Measurements from ENCODE around the gene KLF6.

Gene KLF6

GRCh38 chr10:3766046-3766756 lies 18.8 kb downstream of the KLF6 start:
- no peak overlapping the region for H3K4me3 ChIP-seq (replicated peaks; ENCODE audit: low read depth, low read length)
- TF ChIP-seq CTCF (IDR thresholded peaks at IDR 0.05; ENCODE audit: low read length, missing control alignments), result no peak

GRCh38 chr10:3765146-3765545 lies 19.9 kb downstream of the KLF6 start:
- no peak for DNase-seq (ENCODE audit: low read depth)
- no peak overlapping the region for H3K4me3 ChIP-seq (replicated peaks; ENCODE audit: low read depth, low read length)
- TF ChIP-seq CTCF (IDR thresholded peaks at IDR 0.05; ENCODE audit: low read length, missing control alignments), result no peak

More at GRCh38 chr10:3766046-3766756, 18.8 kb downstream of the KLF6 start:
- DNase-seq (ENCODE audit: low read depth), result no peak

GRCh38 chr10:3764626-3765112 lies 20.3 kb downstream of the KLF6 start:
- no peak overlapping the region for H3K4me3 ChIP-seq (replicated peaks; ENCODE audit: low read depth, low read length)
- no peak for TF ChIP-seq CTCF (IDR thresholded peaks at IDR 0.05; ENCODE audit: low read length, missing control alignments)
- DNase-seq (ENCODE audit: low read depth), result no peak

- peak; percentile 61 for DNase-seq (ENCODE audit: low read depth)
- no peak for TF ChIP-seq CTCF (IDR thresholded peaks at IDR 0.05; ENCODE audit: low read length, missing control alignments)
- H3K4me3 ChIP-seq (replicated peaks; ENCODE audit: low read depth, low read length), result no peak overlapping the region
Observed at GRCh38 chr10:3763852-3764625, 21.0 kb downstream of the KLF6 start.

GRCh38 chr10:3763035-3763456 lies 22.0 kb downstream of the KLF6 start:
- no peak for DNase-seq (ENCODE audit: low read depth)
- H3K4me3 ChIP-seq (replicated peaks; ENCODE audit: low read depth, low read length), result no peak overlapping the region
- no peak for TF ChIP-seq CTCF (IDR thresholded peaks at IDR 0.05; ENCODE audit: low read length, missing control alignments)

GRCh38 chr10:3762309-3762708 lies 22.7 kb downstream of the KLF6 start:
- TF ChIP-seq CTCF (IDR thresholded peaks at IDR 0.05; ENCODE audit: low read length, missing control alignments), result no peak
- no peak for DNase-seq (ENCODE audit: low read depth)
- H3K4me3 ChIP-seq (replicated peaks; ENCODE audit: low read depth, low read length), result no peak overlapping the region
